HepG2 (cell line): Measurements from ENCODE around the gene CDT1. TPM values are rescaled to one million over a fixed set of nuclear protein-coding genes. Genes with fewer than 3 reads are reported as not detected.

Experiments
- ATAC-seq: fragments of 200-7000 bp; cut with Tn5 transposase; 3 replicates; pipeline ENCODE4 v1.9.1; 2020; ENCODE audit warnings: mild to moderate bottlenecking, moderate library complexity
- BruUV-seq: library from RNA; stranded (reverse); fragments of 400-500 nt; replicated peaks from 2 replicates; lab custom pipeline; 2021; lab: Mats Ljungman, UMichigan
- CTCF ChIA-PET: fragments of 300-600 bp; formaldehyde crosslinking; extraction: SDS; loops from one replicate; lab custom pipeline; 2021; ENCODE audit warnings: low total read pairs, inconsistent platforms, low intra/inter-chr PET ratio; lab: Yijun Ruan, JAX
- POLR2A ChIA-PET: fragments of 350-600 bp; sonication (Branson Sonifier 250); formaldehyde crosslinking; loops from one replicate; lab custom pipeline; 2020; ENCODE audit warnings: antibody characterized with exemption, inconsistent platforms; lab: Yijun Ruan, JAX
- DNase-seq: peaks from one replicate; pipeline ENCODE4 v3.0.0-alpha.2; 2015; ENCODE audit warnings: low spot score
- FAIRE-seq: peaks from 3 replicates; lab custom pipeline; 2011; peaks lifted over from hg19 to GRCh38; lab: Jason Lieb, UNC
- H2AFZ ChIP-seq: one replicate; pipeline ENCODE4 v1.6.1; 2011; ENCODE audit warnings: low read length, inconsistent platforms
- H3K27ac ChIP-seq: fragments of 300-600 bp; 3 replicates; pipeline ENCODE4 v1.8.0; 2011; ENCODE audit warnings: mixed run types, mild to moderate bottlenecking, mixed read lengths, low read length, inconsistent platforms; ENCODE audit not compliant: insufficient read depth; ENCODE audit errors: extremely low read length
- H3K27me3 ChIP-seq, 2 experiments: fragments of 200-600 bp in 1 of 2; 2 replicates in 1 of 2; 3 replicates in 1 of 2; pipeline versions ENCODE4 v1.6.0 to v1.8.0; 2011; ENCODE audit warnings: low read length in 2 of 2, mild to moderate bottlenecking in 2 of 2, moderate library complexity in 2 of 2, inconsistent platforms in 1 of 2; ENCODE audit not compliant: insufficient read depth in 2 of 2, control insufficient read depth in 1 of 2
- H3K36me3 ChIP-seq, 2 experiments: fragments of 200-600 bp in 1 of 2; replicated peaks in 1 of 2; 2 replicates in 1 of 2; 3 replicates in 1 of 2; pipeline versions ENCODE4 v1.5.1 to v1.8.0; 2011; ENCODE audit warnings: low read length in 2 of 2, inconsistent platforms in 1 of 2; ENCODE audit not compliant: insufficient read depth in 2 of 2, control insufficient read depth in 1 of 2
- H3K4me1 ChIP-seq: 2 replicates; pipeline ENCODE4 v1.5.1; 2012; ENCODE audit warnings: low read length, inconsistent platforms; ENCODE audit not compliant: insufficient read depth
- H3K4me2 ChIP-seq: 2 replicates; pipeline ENCODE4 v1.6.0; 2011; ENCODE audit warnings: low read depth, low read length, inconsistent platforms
- H3K4me3 ChIP-seq, 3 experiments: fragments of 200-600 bp in 1 of 3; sonication (generic), shearing (Covaris generic) in 1 of 3; replicated peaks in 1 of 3; 2 replicates each; pipeline ENCODE4 v1.5.1; 2011 to 2016; ENCODE audit warnings: low read length in 3 of 3, inconsistent platforms in 2 of 3, low read depth in 2 of 3, mild to moderate bottlenecking in 2 of 3, control low read depth in 1 of 3, mixed read lengths in 1 of 3; ENCODE audit not compliant: insufficient read depth in 1 of 3
- H3K79me2 ChIP-seq: one replicate; pipeline ENCODE4 v1.6.1; 2011; ENCODE audit warnings: low read length, inconsistent platforms; ENCODE audit not compliant: insufficient read depth
- H3K9ac ChIP-seq: 2 replicates; pipeline ENCODE4 v1.6.0; 2011; ENCODE audit warnings: mild to moderate bottlenecking, low read depth, low read length, inconsistent platforms; ENCODE audit not compliant: insufficient read depth
- H3K9me3 ChIP-seq: 2 replicates; pipeline ENCODE4 v1.5.1; 2012; ENCODE audit warnings: mild to moderate bottlenecking, low read length
- H4K20me1 ChIP-seq: 2 replicates; pipeline ENCODE4 v1.6.0; 2011; ENCODE audit warnings: inconsistent platforms, mild to moderate bottlenecking, low read length, moderate library complexity; ENCODE audit not compliant: insufficient read depth
- ZFP36 ChIP-seq: fragments of 150-350 bp; IDR thresholded peaks from 2 replicates; pipeline ENCODE4 v1.6.1; 2018; ENCODE audit warnings: borderline replicate concordance, low read length, low read depth; ENCODE audit not compliant: partially characterized antibody
- ZNF263 ChIP-seq: sonication (generic); formaldehyde crosslinking; IDR thresholded peaks from 2 replicates; pipeline ENCODE4 v1.4.0; 2020; ENCODE audit warnings: missing genetic modification reagents
- ZNF768 ChIP-seq: sonication (generic); formaldehyde crosslinking; IDR thresholded peaks from 2 replicates; pipeline ENCODE4 v1.4.0; 2020; ENCODE audit warnings: missing genetic modification reagents
- WGBS: methylation state at CpG from one replicate; pipeline ENCODE4 v1.1.6; 2017; ENCODE audit warnings: low lambda C conversion rate; 5-methylcytosine and 5-hydroxymethylcytosine counted together
- in situ Hi-C: cut with HindIII; loops from 2 replicates; pipeline ENCODE4 v1.10.0; 2017; ENCODE audit warnings: low pct_unique_long_range_greater_than_20kb; ENCODE audit not compliant: extremely low pct_ligation_motif_present
- intact Hi-C: fragments of 100-400 bp; cut with micrococcal nuclease; formaldehyde crosslinking; loops from one replicate; pipeline ENCODE4 v1.10.0; 2022; ENCODE audit not compliant: unreplicated experiment
- polyA plus RNA-seq, 8 experiments: library from polyadenylated mRNA; depleted of rRNA in 3 of 8; stranded (reverse) in 7 of 8; unstranded in 1 of 8; fragments of >200 nt; fragmentation: Illumina TruSeq in 4 of 8; extraction: Trizol in 4 of 8; gene quantifications; 2 replicates each; pipeline versions ENCODE4 v1.2.1 to v1.2.3, GENCODE V29; 2011 to 2016; ENCODE audit warnings: low read depth in 4 of 8, missing spikeins in 1 of 8, mixed read lengths in 1 of 8; ENCODE audit not compliant: insufficient read depth in 1 of 8
- total RNA-seq, 5 experiments: library from RNA; depleted of rRNA; stranded (reverse); fragments of >200 nt; fragmentation: Illumina TruSeq; extraction: Trizol; gene quantifications; 2 replicates each; pipeline ENCODE4 v1.2.3, GENCODE V29; 2016; ENCODE audit warnings: low read depth in 1 of 5
- TF ChIP-seq, protein P1 (sequence below): sonication (generic); formaldehyde crosslinking; IDR thresholded peaks from 2 replicates; pipeline ENCODE4 v1.4.0; 2020; ENCODE audit warnings: low read depth, mild to moderate bottlenecking, missing genetic modification reagents
- TF ChIP-seq, protein P2 (sequence below): fragments of 450-650 bp; IDR thresholded peaks from 2 replicates; pipeline ENCODE4 v1.6.1; 2017; ENCODE audit warnings: mild to moderate bottlenecking

The CDT1 gene
- total and polyA plus RNA-seq, 2 of the 13 experiments (the other 11 are each of a cell fraction or from before 2014, with no cell fraction given) = 23.1 to 23.8 TPM

DNA sequence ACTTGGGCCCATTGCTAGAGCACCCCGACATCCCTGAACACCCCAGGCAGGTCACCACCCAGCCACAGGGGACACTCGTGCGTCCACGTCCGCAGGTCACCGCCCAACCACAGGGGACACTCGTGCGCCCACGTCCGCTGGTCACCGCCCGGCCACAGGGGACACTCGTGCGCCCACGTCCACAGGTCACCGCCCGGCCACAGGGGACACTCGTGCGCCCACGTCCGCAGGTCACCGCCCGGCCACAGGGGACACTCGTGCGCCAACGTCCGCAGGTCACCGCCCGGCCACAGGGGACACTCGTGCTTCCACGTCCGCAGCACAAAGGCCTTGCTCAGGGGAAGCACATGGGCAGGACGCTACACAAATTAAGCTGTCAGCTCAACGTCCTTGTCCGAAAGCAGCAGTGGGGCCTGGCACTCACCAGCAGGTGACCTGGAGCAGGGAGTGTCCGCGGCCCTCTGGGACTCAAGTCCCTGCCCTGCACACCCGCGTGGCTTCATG is 35.5 kb downstream of the CDT1 start (continued):
- TF ChIP-seq, protein P1, sequence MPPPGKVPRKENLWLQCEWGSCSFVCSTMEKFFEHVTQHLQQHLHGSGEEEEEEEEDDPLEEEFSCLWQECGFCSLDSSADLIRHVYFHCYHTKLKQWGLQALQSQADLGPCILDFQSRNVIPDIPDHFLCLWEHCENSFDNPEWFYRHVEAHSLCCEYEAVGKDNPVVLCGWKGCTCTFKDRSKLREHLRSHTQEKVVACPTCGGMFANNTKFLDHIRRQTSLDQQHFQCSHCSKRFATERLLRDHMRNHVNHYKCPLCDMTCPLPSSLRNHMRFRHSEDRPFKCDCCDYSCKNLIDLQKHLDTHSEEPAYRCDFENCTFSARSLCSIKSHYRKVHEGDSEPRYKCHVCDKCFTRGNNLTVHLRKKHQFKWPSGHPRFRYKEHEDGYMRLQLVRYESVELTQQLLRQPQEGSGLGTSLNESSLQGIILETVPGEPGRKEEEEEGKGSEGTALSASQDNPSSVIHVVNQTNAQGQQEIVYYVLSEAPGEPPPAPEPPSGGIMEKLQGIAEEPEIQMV (CRISPR knock-in tag) = peak; percentile 68; the same call in 1 of the 2 replicates

DNA sequence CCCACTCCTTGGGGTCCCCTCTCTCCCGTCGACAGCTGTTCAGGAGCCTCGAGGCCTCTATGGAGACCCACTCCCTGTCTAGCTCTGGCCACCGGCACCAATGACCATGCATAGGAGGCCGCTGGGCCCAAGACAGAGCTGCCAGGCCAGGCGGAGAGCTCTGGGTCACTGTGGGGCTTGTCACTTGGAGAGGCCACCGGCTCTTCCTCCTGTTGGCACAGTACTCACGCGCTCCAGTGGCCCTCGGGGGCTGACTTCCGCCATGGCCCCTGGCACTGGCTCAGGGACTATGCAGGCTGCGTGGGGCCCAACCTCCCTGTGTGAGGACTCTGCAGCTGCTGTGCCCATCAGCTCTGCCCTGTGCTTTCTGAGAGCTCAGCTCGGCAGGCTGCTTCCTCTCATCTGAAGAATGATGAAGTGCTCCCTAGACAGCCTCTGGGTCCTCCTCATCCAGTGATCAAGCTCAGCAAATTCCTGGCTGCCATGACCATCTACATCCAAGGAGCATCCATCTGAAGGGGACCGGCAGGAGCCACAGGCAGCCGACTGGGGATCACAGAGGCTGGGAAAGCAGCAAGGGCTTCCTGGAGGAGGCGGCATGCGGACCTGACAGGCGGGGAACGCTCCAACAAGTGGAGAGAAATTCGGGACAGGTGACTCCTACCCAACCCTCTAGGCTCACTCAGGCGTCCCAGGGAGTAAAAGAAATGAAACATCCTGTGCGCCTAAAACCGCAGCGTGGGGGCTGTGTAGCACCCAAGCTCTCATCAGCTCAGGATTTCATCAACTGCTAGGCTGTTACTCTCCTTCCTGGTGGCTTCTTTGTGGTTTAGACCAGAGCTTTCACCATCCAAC is 36.4 kb downstream of the CDT1 start:
- no peak overlapping the region for H3K9ac ChIP-seq
- BruUV-seq = no TSS peak
- 95% methylated on average over 19 of the region's 24 CpGs for WGBS
- no peak for FAIRE-seq
- POLR2A ChIA-PET = interaction anchor here (0.9 to 1.0 kb wide), 2 partner anchors 28 to 361 kb away, joined by 3 to 5 read pairs; partner anchors contain the start of gene APRT
- intact Hi-C loops (loop anchor here (1.0 kb wide), 1 partner anchor 17 kb away; the partner anchor contains the start of gene TRAPPC2L), in situ Hi-C loops (no loop called here)
- H3K4me1 ChIP-seq = no peaks in the 10 kb centered on the region
- H3K4me2 ChIP-seq = no peak overlapping the region
- no peaks in the 10 kb centered on the region for H4K20me1 ChIP-seq
- peak overlapping the region; percentile 7 for H3K27ac ChIP-seq
- H3K4me3 ChIP-seq = no peak overlapping the region
- no peaks in the 10 kb centered on the region for H3K9me3 ChIP-seq
- TF ChIP-seq ZNF768 (CRISPR knock-in tag) = 0 out of 2 replicates have a peak, but pooled peaks have one; percentile 1
- TF ChIP-seq, protein P2, sequence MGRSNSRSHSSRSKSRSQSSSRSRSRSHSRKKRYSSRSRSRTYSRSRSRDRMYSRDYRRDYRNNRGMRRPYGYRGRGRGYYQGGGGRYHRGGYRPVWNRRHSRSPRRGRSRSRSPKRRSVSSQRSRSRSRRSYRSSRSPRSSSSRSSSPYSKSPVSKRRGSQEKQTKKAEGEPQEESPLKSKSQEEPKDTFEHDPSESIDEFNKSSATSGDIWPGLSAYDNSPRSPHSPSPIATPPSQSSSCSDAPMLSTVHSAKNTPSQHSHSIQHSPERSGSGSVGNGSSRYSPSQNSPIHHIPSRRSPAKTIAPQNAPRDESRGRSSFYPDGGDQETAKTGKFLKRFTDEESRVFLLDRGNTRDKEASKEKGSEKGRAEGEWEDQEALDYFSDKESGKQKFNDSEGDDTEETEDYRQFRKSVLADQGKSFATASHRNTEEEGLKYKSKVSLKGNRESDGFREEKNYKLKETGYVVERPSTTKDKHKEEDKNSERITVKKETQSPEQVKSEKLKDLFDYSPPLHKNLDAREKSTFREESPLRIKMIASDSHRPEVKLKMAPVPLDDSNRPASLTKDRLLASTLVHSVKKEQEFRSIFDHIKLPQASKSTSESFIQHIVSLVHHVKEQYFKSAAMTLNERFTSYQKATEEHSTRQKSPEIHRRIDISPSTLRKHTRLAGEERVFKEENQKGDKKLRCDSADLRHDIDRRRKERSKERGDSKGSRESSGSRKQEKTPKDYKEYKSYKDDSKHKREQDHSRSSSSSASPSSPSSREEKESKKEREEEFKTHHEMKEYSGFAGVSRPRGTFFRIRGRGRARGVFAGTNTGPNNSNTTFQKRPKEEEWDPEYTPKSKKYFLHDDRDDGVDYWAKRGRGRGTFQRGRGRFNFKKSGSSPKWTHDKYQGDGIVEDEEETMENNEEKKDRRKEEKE = no peak
- TF ChIP-seq ZFP36 = peak; percentile 54
- peak; percentile 51 for TF ChIP-seq ZNF263
- TF ChIP-seq, all 625 proteins: peak for 3
- CTCF ChIA-PET = interaction anchor here (0.6 to 2.5 kb wide), 7 partner anchors 18 to 328 kb away, joined by 3 to 22 read pairs (median 4); partner anchors contain the start of genes APRT, GALNS, RNF166 and TRAPPC2L
- ATAC-seq (no peak), DNase-seq (no peak)
- no peak overlapping the region for H2AFZ ChIP-seq
- H3K79me2 ChIP-seq = no peaks in the 10 kb centered on the region
- H3K36me3 ChIP-seq = no peaks in the 10 kb centered on the region
- no peaks in the 10 kb centered on the region for H3K27me3 ChIP-seq
